NCI-H82 (cell line): Measurements from ENCODE around the gene PEAR1.
A peak's percentile ranks its signal among the peaks of the same experiment; 100 is the strongest.

Source experiments
- DNase-seq: peaks from one replicate; lab custom pipeline; 2025; lab: John Stamatoyannopoulos, UW

Gene PEAR1

DNA sequence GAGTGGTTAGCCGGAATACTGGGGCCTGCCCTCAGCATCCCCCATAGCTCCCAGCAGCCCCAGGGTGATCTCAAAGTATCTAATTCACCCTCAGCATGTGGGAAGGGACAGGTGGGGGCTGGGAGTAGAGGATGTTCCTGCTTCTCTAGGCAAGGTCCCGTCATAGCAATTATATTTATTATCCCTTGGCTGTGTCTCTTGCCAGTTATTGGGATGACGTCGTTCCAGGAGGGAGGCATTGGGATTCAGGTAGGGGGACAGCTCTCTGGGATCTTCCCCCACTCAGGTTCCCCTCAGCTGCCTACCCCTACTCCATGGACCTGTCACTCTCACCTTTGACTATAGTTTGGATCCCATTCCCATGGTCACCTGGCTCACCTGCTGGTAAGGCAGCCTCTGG lies 11.9 kb upstream of the PEAR1 start:
- DNase-seq, result no peak

DNA sequence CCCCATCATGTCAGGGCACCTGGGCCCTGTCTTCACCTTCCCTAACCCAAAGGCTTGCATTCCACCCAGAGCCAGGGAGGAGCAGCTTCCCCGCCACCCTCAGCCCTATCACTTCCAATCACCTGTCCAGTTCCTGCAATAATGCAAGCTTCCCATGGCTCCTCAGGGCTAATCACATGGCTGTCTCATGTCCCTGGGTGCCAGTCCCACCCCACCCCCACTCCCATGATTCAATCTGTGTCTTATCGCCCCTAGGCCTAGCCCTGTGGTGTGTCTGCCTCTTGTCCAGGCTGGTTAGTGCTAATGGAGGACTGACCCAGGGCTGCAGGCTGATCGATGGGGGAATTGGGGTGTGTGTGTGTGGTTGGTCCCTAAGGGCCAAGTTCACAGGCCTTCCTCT lies 11.0 kb upstream of the PEAR1 start:
- peak; percentile 30 for DNase-seq

DNA sequence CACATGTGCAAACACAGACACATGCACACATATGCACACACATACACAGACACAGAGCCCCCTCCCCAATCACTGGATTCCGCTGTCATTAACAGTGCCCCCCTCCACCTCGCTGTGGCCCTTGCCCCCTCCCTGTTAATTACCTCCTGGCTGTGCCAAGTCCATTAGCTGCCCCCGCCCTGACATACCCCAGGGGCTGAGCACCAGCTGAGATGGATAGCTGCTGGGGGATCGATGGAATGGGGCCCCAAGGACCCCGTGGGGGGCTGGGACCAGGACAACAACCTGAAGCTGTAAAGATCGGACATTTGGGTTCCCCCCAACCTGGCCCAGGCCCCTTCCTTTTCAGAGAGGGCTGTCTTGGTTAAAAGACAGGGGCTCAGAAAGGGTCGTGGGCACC lies 9.6 kb upstream of the PEAR1 start:
- no peak for DNase-seq

DNA sequence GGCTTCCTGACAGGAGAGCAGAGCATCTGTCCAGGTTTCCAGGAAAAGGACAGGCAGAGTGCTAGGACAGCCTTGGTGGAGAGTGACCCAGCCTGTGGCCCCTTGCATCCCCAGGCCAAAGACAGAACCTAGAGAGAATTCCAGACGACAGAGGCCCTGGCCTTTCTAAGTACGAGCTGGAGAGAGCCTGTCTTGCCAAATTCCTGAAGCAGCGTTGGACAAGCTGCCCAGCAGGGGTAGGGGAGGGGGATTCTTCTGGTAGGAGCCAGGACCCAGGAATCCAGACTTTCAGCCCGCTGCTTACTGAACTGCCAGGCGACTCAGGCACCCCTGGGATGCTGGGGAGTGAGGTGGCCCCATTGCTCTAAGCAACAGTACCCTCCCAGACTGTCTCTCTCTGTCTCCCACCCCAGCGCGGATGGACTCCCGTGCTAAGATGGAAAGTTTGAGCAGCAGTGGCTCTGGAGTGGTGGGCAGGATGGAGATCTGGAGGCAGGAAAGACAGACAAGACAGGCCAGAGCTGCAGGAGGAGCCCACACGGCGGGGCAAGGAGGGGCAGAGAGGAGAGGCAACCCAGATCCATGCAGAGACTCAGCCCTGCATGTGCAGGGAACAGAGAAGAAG lies 8.8 kb upstream of the PEAR1 start:
- DNase-seq, result no peak

DNA sequence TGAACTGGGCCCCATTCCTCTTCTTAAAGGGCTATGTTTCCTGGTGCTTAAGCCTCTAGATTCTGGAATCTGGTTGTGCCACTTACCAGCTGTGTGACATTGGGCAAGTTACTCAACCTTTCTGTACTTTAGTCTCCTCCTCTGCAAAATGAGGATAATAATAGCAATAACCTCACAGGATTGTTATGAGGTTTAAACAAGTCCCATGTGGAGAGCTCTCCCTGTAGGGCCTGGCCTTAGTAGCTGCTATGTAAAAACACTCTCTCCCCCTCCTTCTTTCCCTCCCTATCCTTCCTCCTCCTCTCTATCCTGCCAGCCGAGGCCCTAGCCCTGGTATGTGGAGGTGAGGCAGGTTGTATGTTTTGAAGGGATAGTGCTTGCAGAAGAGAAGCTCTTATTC lies 8.2 kb upstream of the PEAR1 start:
- DNase-seq, result no peak

DNA sequence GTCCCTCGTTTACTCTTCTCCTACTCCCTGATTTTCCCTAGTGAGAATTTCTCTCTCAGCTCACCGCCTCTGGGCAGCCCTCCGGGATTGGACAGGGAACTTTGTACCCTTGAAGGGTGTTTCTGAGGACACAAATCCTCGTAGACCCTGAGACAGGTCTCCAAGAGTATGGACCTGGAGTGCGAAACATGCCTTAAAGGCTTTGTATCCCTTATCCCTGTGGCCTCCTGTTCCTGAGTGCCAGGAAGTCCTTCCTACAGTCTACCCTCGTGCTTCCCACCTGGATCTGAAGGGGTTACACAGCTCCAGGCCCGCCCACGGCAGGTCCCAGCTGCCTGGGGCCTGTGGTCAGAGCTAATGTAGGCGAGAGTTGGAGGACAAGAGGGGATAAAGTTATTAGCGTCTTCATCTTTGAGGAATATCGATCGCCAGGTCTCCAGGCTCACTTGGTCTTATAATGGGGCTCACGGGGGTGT lies 7.6 kb upstream of the PEAR1 start:
- DNase-seq, result peak; percentile 73

DNA sequence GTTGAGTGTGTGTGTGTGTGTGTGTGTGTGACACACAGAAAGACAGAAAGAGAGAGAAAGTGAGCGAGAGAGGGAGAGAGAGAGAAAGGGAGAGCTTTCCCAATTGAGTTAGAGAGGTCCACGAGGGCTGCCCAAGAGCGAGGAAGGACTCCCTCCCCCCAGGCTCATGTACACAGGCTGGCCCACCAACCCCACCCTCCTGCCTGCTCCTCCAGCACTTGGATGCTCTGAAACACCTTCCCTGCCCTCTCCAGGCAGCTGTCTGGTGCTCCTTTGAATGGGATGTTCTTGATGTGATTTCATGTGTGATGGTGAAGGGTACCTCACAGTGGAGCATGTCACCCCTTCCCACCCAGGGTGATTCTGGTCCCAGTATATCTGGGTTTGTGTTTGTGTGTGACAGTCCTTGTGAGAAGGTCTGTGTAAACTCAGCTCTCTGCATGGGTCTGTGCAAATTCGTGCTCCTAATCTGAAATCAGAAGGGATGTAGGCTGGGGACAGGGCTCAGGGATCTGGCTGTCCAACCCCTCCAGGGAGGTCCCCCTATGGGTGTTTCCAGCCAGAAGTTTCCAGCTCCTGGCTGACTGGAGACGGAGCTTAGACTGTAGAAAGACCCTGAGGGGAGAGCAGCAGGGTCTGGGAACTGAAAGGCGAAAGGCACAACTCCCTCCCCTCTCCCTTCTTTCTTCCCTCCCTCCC lies 6.8 kb upstream of the PEAR1 start:
- DNase-seq, result peak; percentile 44

DNA sequence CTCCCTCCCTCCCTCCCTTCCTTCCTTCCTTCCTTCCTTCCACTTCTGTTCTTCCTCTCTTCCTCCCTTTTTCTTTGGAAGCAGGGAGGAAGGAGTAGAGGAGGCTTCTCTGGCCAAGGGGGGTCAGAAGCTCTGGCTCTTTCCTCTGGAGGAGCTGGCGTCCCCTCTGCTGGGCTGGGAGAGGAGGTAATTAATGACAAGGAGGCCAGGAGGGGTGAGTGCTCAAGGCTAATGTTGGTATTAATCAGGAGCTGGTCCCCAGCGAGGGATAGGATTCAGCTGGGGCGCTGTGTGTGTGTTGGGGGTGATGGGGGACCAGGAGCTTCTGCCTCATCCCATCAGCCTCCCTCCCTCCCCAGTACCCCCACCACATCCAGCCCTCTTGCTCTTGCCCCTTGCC lies 6.2 kb upstream of the PEAR1 start:
- DNase-seq, result peak; percentile 59

DNA sequence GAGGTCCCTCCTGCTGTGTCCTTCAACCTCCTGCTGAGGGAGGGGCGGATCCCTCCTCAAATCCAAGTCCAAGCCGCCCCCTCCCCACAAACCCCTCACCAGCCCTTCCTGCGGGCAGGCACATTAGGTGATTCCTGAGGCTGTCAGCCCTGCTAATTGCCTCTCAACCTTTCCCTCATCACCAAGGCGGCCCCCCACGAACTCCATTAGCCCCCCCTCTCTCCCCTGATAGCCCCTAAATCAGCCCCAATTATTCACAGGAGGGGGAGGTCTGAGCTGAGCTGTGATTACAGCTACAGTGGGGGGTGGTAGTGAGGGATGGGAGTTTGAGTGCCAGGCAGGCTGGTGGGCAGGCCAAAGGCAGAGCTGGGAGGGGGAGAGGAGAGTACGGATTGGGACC lies 5.8 kb upstream of the PEAR1 start:
- no peak for DNase-seq

DNA sequence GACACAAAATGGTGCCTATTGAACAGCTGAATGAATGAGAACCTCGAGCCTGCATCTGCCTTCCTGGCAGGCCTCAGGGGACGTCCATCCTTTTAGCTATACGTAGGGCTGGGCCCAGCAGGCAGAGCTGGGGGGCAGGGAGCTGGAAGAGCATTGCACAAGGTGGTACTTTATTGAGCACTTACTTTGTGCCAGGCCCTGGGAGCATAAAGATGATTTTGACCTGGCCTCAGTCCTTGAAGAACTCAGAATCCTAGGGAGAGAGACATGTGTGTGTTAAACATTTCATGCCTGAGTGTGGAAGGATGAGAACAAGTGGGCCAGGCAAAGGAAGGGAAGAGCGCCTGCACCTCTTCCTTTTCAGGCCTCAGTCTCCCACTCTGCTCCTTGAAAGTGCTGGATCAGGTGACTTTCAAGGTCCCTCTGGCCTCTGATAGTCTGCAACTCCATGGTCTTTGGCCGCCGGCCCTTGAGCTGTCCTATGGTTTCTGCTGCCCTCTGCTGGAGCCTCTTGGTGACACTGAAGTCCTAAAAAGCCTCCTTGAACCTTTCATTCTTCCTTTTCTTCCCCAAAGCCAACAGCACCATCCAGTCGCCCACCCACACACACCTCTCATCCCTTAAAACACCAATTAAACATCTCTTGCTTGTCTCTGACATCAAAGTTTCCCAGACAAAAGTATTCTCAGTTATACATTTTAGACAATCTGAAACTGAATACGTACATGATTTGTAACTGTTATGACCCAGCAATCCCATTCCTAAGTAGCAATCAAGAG lies 3.5 kb upstream of the PEAR1 start:
- DNase-seq, result peak; percentile 93

DNA sequence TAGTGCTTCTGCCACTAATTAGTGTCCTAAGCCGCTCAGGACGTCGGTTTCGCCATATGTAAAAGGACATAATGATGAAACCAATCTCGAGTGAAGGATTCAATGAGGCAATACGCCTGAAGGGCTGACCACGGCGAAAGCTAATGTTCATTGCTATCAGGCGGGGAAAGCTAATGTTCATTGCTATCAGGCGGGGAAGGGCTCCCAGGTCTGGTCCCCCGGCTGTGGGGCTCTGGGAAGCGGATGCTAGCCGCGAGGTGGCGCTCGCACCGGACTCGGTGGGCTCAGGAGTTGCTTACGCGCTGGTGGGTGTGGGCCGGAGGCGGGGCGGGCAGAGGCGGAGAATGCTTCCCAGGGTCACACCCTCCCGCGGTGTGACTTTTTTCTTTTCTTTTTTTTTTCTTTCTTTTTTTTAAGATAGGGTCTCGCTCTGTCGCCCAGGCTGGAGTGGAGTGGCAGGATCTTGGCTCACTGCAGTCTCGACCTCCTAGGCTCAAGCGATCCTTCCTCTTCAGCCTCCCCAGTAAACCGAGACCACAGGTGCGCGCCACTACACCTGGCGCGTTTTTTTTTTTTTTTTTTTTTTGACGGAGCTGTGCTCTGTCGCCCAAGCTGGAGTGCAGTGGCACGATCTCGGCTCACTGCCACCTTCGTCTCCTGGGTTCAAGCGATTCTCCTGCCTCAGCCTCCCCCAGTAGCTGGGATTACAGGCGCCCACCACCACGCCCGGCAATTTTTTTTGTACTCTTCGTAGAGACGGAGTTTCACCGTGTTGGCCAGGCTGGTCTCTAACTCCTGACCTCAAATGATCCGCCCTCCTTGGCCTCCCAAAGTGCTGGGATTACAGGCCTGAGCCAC lies 1.1 kb upstream of the PEAR1 start:
- peak; percentile 97 for DNase-seq

DNA sequence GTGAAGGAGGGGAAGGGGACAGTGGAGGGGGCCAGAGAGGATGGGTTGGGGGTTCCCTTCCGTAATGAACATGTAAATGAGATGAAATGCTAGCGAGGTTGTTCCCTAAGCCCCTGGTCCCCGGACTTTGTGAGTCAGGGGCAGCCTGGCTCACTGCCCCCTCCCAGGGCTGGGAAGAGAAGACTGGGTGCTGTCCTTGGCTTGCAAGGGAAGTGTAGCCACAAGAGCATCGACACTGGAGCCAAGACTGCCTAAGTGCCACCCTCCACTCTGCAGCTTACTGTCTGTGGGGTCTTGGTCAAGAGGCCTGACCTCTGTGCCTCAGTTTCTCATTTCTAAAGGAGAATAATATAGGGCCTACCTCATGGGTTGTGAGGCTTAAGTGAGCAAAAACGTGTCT lies 483 bp downstream of the PEAR1 start:
- DNase-seq, result peak; percentile 27

DNA sequence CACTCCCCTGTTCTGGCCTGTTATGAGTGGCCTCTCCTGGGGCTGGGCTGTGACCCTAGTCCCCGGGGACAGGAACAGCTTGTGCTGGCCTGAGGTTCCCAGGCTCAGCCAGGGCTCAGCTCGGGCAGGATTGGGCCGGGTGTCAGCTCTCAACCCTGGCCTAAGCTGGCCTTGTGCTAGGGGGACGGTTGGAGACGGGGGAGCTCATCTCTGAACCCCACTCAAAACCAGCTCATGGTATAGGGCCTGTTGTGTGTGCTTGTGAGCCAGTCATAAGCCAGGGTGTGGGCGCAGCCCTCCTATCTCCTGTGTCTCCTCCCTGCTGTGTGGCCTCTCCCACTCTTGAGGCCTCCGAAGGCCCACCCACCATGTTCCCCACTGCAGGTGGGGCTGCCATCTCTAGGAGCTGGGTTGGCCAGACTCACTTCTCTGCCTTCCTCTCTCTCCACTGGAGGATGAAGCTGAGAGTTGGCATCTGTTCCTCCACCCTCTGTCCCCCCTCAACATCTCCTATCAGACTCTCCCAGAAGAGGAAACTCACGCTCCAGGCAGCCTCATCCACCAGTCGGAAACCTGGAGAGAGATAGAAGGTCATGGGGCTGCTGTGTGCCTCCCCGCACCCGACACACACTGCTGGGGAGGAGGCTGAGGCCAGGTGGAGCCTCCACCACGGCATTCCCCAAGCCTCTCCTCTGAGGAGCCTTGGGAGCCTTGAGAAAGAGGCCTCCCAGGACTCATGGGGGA lies 1.4 kb downstream of the PEAR1 start:
- DNase-seq, result peak; percentile 29

DNA sequence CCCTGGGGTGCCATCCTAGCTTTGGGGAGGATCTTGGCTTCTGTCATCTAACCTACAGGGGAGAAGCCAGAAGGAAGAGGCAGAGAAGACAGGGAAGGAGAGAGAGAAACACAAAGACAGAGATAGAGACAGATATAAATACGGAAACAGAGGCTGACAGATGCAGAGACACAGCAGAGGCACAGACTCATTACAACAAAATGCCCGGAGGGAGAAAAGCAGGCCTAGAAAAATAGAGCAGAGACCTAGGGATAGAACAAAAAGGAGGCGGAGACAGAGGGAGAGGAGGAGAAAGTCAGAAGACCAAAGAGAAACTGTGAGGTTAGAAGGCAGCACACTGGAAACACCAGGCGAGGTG lies 1.9 kb downstream of the PEAR1 start:
- DNase-seq, result no peak

DNA sequence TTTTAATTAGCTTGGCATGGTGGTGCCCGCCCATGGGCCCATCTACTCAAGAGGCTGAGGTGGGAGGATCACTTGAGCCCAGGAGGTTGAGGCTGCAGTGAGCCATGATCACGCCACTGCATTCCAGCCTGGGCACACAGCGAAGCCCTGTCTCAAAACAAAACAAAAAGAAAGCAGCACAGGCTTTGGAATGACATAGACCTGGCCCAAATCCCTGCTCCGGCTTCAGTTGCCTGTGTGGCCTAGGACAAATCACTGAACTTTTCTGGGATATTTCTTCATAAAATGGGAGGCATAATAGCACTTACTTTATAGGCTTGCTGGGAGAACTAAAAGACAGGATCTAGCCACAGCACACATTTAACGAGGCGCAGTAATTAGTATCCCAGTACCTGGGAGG lies 2.4 kb downstream of the PEAR1 start:
- no peak for DNase-seq

DNA sequence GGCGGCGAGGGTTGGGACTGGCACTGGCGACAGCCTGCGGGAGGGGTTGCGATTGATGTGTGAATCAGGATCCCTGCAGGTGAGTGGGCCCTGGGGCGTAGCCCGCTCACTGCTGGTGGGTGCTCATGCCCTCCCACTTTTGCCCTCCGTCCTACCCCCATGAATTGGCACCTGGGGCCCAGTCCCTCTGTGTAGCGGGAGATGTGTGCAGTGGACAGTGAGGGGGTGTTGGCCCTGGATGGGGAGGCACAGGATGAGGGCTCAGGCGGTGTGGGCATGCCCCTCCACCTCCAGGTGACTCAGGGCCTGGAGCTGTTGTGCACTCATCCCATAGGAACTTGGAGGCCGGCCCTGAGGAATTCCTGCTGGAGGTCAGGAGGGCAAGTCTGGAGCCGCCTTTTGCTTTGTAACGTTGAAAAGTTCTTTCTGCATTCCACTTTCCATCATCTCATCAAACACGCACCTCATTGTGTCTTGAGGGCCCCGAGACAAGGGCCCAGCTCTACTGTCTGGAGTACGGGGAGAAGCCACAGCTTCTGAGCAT lies 3.0 kb downstream of the PEAR1 start:
- DNase-seq, result no peak

DNA sequence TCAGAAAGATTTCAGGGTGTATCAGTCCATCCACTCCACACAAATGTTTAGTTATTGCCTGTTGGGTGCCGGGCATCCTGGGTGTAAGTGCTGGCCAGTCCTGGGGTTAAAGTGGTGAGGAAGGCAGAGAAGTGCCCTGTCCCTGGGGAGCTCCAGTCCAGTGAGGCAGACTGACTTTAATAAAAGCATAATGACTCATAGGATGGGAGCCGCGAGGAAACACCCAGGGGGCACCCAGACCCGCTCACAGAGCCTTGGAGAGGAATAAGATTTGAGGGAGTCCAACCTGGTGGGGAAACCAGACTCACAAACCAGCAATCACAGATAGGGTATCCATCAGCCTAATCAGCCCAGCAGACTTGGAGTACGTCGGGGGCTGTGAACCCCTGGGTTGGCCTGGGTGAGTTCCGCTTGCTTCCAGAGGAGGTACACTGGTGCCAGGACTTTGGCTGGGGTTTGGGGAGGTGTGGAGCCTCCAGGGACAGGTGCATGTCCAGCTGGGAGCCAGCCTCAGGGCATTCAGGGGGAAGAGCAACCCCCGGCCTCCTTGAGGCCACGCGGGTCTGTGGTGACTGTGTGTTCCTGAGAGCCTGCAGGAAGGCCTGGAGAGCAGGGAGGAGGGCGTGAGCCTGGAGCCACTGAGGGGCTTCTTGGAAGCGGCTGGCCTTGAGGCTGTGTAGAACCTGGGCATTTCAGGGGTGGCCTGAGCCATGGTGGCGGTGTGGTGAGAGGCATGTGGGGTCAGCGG lies 3.7 kb downstream of the PEAR1 start:
- no peak for DNase-seq

DNA sequence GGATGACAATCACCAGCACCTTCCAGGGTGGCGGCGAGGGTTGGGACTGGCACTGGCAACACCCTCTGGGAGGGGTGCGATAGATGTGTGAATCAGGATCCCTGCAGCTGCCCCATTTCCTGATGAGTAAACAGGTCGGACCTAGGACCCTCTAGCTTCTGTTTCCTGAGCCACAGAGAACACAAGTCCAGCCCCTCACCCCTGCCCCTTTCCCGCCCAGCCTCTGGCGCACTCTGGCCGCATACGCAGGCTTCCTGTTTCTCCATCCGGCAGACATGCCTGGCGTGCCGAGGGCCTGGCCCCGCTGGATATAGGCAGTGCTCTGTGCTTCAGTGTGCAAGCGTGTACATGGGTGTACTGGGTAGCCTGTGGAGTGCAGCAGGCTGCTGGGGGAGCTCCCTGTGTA lies 4.6 kb downstream of the PEAR1 start:
- no peak for DNase-seq

DNA sequence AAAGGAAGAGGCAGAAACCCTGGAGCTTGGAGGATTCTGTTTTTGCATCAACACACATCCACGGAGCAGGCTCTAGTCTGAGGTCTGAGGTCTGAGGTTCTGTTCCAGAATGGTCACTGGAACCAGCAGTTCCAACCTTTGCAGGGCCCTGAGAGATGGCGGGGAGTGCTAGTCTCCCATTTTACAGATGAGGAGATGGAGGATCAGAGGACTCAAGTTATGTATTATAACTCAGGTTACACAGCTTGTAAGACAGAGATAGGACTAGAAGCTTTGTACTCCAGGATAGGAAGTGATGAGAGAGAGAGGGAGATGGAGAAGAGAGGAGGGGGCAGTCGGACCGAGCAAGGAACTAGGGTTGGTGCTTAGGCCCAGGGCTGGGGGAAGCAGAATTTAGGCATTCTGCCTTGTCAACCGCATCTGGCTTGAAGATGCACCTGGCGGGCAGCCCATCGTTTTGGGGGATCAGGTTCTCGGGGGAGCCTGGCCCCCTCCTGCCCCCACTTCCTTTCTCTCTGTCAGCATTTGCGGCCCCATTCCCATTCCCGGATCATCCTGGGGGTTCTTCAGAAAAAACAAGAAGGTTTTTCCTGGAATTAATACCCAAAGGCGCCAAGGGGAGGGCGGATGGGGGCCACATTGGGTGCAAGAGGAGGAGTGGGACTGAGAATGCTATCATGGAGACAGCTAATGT lies 5.6 kb downstream of the PEAR1 start:
- no peak for DNase-seq
